Keratinocyte (primary cell): ENCODE results near the gene CNTNAP2. TPM values are rescaled to one million over a fixed set of nuclear protein-coding genes. Genes with fewer than 3 reads are reported as not detected.

ENCODE experiments used
- DNase-seq: peaks from one replicate; pipeline ENCODE4 v3.0.0-alpha.2; 2011; ENCODE audit warnings: low read depth, missing footprints, low spot score
- FAIRE-seq: peaks from 2 replicates; lab custom pipeline; 2011; peaks lifted over from hg19 to GRCh38; lab: Jason Lieb, UNC
- H2AFZ ChIP-seq: 2 replicates; pipeline ENCODE4 v1.6.0; 2012; ENCODE audit warnings: low read length, control low read depth, inconsistent platforms; ENCODE audit not compliant: control insufficient read depth
- H3K27ac ChIP-seq: 2 replicates; pipeline ENCODE4 v1.5.1; 2011; ENCODE audit warnings: low read length; ENCODE audit not compliant: control insufficient read depth, insufficient read depth
- H3K27me3 ChIP-seq: 3 replicates; pipeline ENCODE4 v1.6.0; 2011; ENCODE audit warnings: low read length; ENCODE audit not compliant: control insufficient read depth, insufficient read depth; ENCODE audit errors: extremely low read depth
- H3K36me3 ChIP-seq, 2 experiments: 2 replicates in 1 of 2; 3 replicates in 1 of 2; pipeline ENCODE4 v1.5.1; 2011; ENCODE audit warnings: low read length in 2 of 2, mild to moderate bottlenecking in 1 of 2; ENCODE audit not compliant: control insufficient read depth in 2 of 2, insufficient read depth in 2 of 2; ENCODE audit errors: extremely low read depth in 1 of 2
- H3K4me1 ChIP-seq: 3 replicates; pipeline ENCODE4 v1.5.1; 2011; ENCODE audit warnings: low read length; ENCODE audit not compliant: control insufficient read depth, insufficient read depth; ENCODE audit errors: extremely low read depth
- H3K4me2 ChIP-seq: 3 replicates; pipeline ENCODE4 v1.6.0; 2011; ENCODE audit warnings: low read depth, low read length; ENCODE audit not compliant: control insufficient read depth, insufficient read depth; ENCODE audit errors: extremely low read depth
- H3K4me3 ChIP-seq, 3 experiments: fragments of 200-600 bp in 1 of 3; sonication (generic) in 1 of 3; 2 replicates in 2 of 3; 3 replicates in 1 of 3; pipeline ENCODE4 v1.5.1; 2011 to 2016; ENCODE audit warnings: low read length in 3 of 3, mild to moderate bottlenecking in 3 of 3, control low read depth in 2 of 3, inconsistent platforms in 1 of 3, low read depth in 1 of 3, mixed read lengths in 1 of 3, mixed run types in 1 of 3, moderate library complexity in 1 of 3; ENCODE audit not compliant: control insufficient read depth in 2 of 3, insufficient read depth in 2 of 3; ENCODE audit errors: extremely low read depth in 1 of 3
- H3K79me2 ChIP-seq: 2 replicates; pipeline ENCODE4 v1.6.0; 2012; ENCODE audit warnings: low read length; ENCODE audit not compliant: control insufficient read depth, insufficient read depth
- H3K9ac ChIP-seq: 3 replicates; pipeline ENCODE4 v1.6.0; 2011; ENCODE audit warnings: low read length; ENCODE audit not compliant: control insufficient read depth, insufficient read depth; ENCODE audit errors: extremely low read depth
- H3K9me1 ChIP-seq: 3 replicates; pipeline ENCODE4 v1.6.0; 2011; ENCODE audit warnings: low read length; ENCODE audit not compliant: control insufficient read depth, insufficient read depth; ENCODE audit errors: extremely low read depth
- H3K9me3 ChIP-seq: 2 replicates; pipeline ENCODE4 v1.5.1; 2012; ENCODE audit warnings: low read depth, low read length; ENCODE audit not compliant: control insufficient read depth
- H4K20me1 ChIP-seq: 3 replicates; pipeline ENCODE4 v1.6.0; 2011; ENCODE audit warnings: low read length; ENCODE audit not compliant: control insufficient read depth, insufficient read depth; ENCODE audit errors: extremely low read depth
- CTCF ChIP-seq, 3 experiments: IDR thresholded peaks in 1 of 3; conservative IDR thresholded peaks in 1 of 3; optimal IDR thresholded peaks in 1 of 3; 2 replicates in 2 of 3; 3 replicates in 1 of 3; pipeline versions ENCODE3 to v1.5.1; 2011; ENCODE audit warnings: low read length in 3 of 3, mild to moderate bottlenecking in 3 of 3, moderate library complexity in 2 of 3, control low read depth in 1 of 3, inconsistent platforms in 1 of 3; ENCODE audit not compliant: insufficient read depth in 2 of 3; ENCODE audit errors: extremely low read depth in 1 of 3
- EZH2 ChIP-seq: IDR thresholded peaks from one replicate; pipeline ENCODE4 v1.6.1; 2012; ENCODE audit warnings: inconsistent platforms, mild to moderate bottlenecking, low read length, moderate library complexity
- dilution Hi-C: fragments of 300-500 bp; cut with MboI; formaldehyde crosslinking; loops from one replicate; pipeline ENCODE4 v1.7.0; 2020; ENCODE audit warnings: low sequenced_read_pairs; ENCODE audit not compliant: extremely low pct_ligation_motif_present
- polyA plus RNA-seq, 5 experiments: library from polyadenylated mRNA; depleted of rRNA in 3 of 5; stranded (reverse) in 3 of 5; stranded (forward) in 1 of 5; unstranded in 1 of 5; fragments of >200 nt; gene quantifications; 1 replicate in 1 of 5; 2 replicates in 3 of 5; 3 replicates in 1 of 5; pipeline versions ENCODE4 v1.2.1 to v1.2.3, GENCODE V29; 2011 to 2012; ENCODE audit warnings: missing spikeins in 2 of 5, low read depth in 1 of 5, low replicate concordance in 1 of 5

Gene CNTNAP2
- polyA plus RNA-seq, 1 donor (not counting 4 experiments of a cell fraction or from before 2014, with no cell fraction given), result 1.4 TPM

- no peaks in the 10 kb centered on the region for H3K9me1 ChIP-seq
- no peak overlapping the region for H3K9ac ChIP-seq
- no peaks in the 10 kb centered on the region for H3K4me1 ChIP-seq
- no peak overlapping the region for H3K4me3 ChIP-seq
- no peak overlapping the region for H3K4me2 ChIP-seq
- no peak overlapping the region for H3K27ac ChIP-seq
- H3K27me3 ChIP-seq, result no peaks in the 10 kb centered on the region
- DNase-seq (no peak), FAIRE-seq (no peak)
- H4K20me1 ChIP-seq, result no peaks in the 10 kb centered on the region
- dilution Hi-C loops, result no loop called here
- TF ChIP-seq EZH2 (no peak), CTCF (optimal IDR thresholded peaks at IDR 0.05 in 1 of 3, IDR thresholded peaks at IDR 0.05 in 1 of 3, conservative IDR thresholded peaks at IDR 0.05 in 1 of 3; ENCODE audit: extremely low read depth in 1 of 3, insufficient read depth in 2 of 3, low read length in 3 of 3) (no peak)
- H3K79me2 ChIP-seq, result no peaks in the 10 kb centered on the region
- H3K36me3 ChIP-seq, result no peaks in the 10 kb centered on the region
- no peaks in the 10 kb centered on the region for H3K9me3 ChIP-seq
- no peak overlapping the region for H2AFZ ChIP-seq
Observed at GRCh38 chr7:147941381-147941780, 1824.8 kb downstream of the CNTNAP2 start.

- no peak for TF ChIP-seq EZH2
- TF ChIP-seq CTCF (optimal IDR thresholded peaks at IDR 0.05 in 1 of 3, IDR thresholded peaks at IDR 0.05 in 1 of 3, conservative IDR thresholded peaks at IDR 0.05 in 1 of 3; ENCODE audit: extremely low read depth in 1 of 3, insufficient read depth in 2 of 3, low read length in 3 of 3), result no peak
- Histone ChIP-seq H3K27me3 (no peaks in the 10 kb centered on the region), H3K9me3 (no peaks in the 10 kb centered on the region), H3K9ac (no peak overlapping the region), H2AFZ (no peak overlapping the region), H4K20me1 (no peaks in the 10 kb centered on the region), H3K4me1 (no peaks in the 10 kb centered on the region), H3K9me1 (no peaks in the 10 kb centered on the region), H3K79me2 (no peaks in the 10 kb centered on the region), H3K27ac (no peak overlapping the region), H3K4me3 (no peak overlapping the region), H3K36me3 (no peaks in the 10 kb centered on the region), H3K4me2 (no peak overlapping the region)
- DNase-seq (no peak), FAIRE-seq (no peak)
- dilution Hi-C loops, result no loop called here
Observed at GRCh38 chr7:147944321-147944720, 1827.7 kb downstream of the CNTNAP2 start.
